ENCODE measurements around the gene SRL.

- TF ChIP-seq CTCF (IDR thresholded peaks at IDR 0.05; ENCODE audit: low read depth, low read length, poor library complexity, severe bottlenecking) (no peak), EZH2phosphoT487 (IDR thresholded peaks at IDR 0.05; ENCODE audit: borderline replicate concordance, low read length) (no peak)
Observed at GRCh38 chr16:4262303-4262835, 20.5 kb upstream of the SRL start.

All from DOHH2 (cell line).